ENCODE results near the gene MRPS18C. TPM values are rescaled to one million over a fixed set of nuclear protein-coding genes. Genes with fewer than 3 reads are reported as not detected.

Gene MRPS18C
- total and polyA plus RNA-seq, 9 of the 15 experiments (the other 6 are each of a cell fraction or from before 2014, with no cell fraction given): 54.3 to 390 (median 138) TPM

DNA sequence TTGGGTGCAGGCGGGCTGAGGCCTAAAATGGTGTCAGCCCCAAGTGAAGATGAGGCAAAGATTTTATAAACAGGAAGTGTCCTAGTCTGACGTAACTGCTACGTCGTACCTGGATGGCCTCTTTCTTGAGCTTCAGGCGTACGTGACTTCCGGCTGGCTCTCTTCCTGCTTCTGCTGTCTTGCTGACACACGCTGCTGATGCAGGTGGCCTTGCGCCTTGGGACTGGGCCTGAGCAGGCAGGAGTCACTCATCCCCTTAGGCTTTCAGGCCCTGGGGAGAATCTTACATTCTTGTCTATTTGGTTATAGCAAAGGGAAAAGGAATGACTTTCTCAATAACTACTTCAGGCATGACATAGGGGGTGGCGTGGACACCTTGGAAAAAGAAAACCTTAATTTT is 49.1 kb downstream of the MRPS18C start:
- in situ Hi-C loops (cut with MboI): loop anchor here (25.0 kb wide), 1 partner anchor 1007 kb away; no protein-coding TSS in a partner anchor
- TF ChIP-seq PREB (CRISPR knock-in tag; IDR thresholded peaks at IDR 0.05): no peak
- no peak for TF ChIP-seq POU5F1 (IDR thresholded peaks at IDR 0.05; ENCODE audit: borderline replicate concordance, low read depth, low read length, partially characterized antibody)
- TF ChIP-seq PHF20 (IDR thresholded peaks at IDR 0.05; ENCODE audit: partially characterized antibody): no peak
- TF ChIP-seq, protein P1, sequence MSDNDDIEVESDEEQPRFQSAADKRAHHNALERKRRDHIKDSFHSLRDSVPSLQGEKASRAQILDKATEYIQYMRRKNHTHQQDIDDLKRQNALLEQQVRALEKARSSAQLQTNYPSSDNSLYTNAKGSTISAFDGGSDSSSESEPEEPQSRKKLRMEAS (CRISPR knock-in tag; IDR thresholded peaks at IDR 0.05): no peak
- TF ChIP-seq POLR3G (IDR thresholded peaks at IDR 0.05; ENCODE audit: extremely low read depth, insufficient read length, insufficient replicate concordance): no peak
- no peak for TF ChIP-seq ZNF217 (CRISPR knock-in tag; IDR thresholded peaks at IDR 0.05)
- TF ChIP-seq CXXC5 (CRISPR knock-in tag; IDR thresholded peaks at IDR 0.05): peak; percentile 16; the same call in 1 of the 2 replicates
- TF ChIP-seq SPI1 (IDR thresholded peaks at IDR 0.05; ENCODE audit: borderline replicate concordance, low read depth, low read length): 0 out of 2 replicates have a peak, but pooled peaks have one; percentile 20
- no peaks in the 10 kb centered on the region for H3K9me3 ChIP-seq (replicated peaks; ENCODE audit: control insufficient read depth, insufficient read depth, low read depth, low read length)
- FAIRE-seq (no peak), DNase-seq (ENCODE audit: extremely low read depth in 1 of 4, low spot score in 3 of 4) (no peak), ATAC-seq (no peak)
- H3K9ac ChIP-seq (ENCODE audit: insufficient read depth in 1 of 2, low read depth in 2 of 2, low read length in 2 of 2): no peak overlapping the region
- intact Hi-C loops (cut with micrococcal nuclease): loop anchor here (5.0 to 10.0 kb wide), 3 partner anchors 143 to 1000 kb away; no protein-coding TSS in a partner anchor
- H4K20me1 ChIP-seq (replicated peaks; ENCODE audit: control insufficient read depth, insufficient read depth, low read length): no peaks in the 10 kb centered on the region
- no peaks in the 10 kb centered on the region; a peak in 2 of 5 replicates for H3K4me1 ChIP-seq (replicated peaks in 1 of 2; ENCODE audit: control insufficient read depth in 2 of 2, insufficient read depth in 2 of 2, low read length in 2 of 2)
- no peaks in the 10 kb centered on the region for H3K79me2 ChIP-seq (ENCODE audit: control insufficient read depth, insufficient read depth, low read length)
- no peak overlapping the region for H3K4me3 ChIP-seq
- POLR2A ChIA-PET: no interaction called here
- no peaks in the 10 kb centered on the region for H3K27me3 ChIP-seq (ENCODE audit: control insufficient read depth in 2 of 2, insufficient read depth in 2 of 2, low read length in 2 of 2)
- no peaks in the 10 kb centered on the region for H3K9me1 ChIP-seq (ENCODE audit: control insufficient read depth, insufficient read depth, low read length)
- no TSS peak for BruUV-seq (replicated peaks)
- H3K4me2 ChIP-seq (ENCODE audit: insufficient read depth, low read length): no peak overlapping the region
- H3K27ac ChIP-seq (ENCODE audit: extremely low read depth, low read depth, low read length): no peak overlapping the region
- H2AFZ ChIP-seq (ENCODE audit: low read depth, low read length): peak overlapping the region; percentile 34; the same call in 1 of the 2 replicates
- no peaks in the 10 kb centered on the region for H3K36me3 ChIP-seq (ENCODE audit: control insufficient read depth, insufficient read depth, low read length)
- CTCF ChIA-PET (ENCODE audit: low intra/inter-chr PET ratio): interaction anchor here (0.6 kb wide), 1 partner anchor 130 kb away, joined by 6 read pairs; no protein-coding TSS in a partner anchor
- 86% methylated on average over 10 of the region's 10 CpGs for WGBS (ENCODE audit: insufficient coverage, low coverage, missing lambda C conversion rate)
